HG03378 (cell line): ENCODE measurements around the gene P2RX7.

Experiments
- ATAC-seq: cut with Tn5 transposase; IDR thresholded peaks from one replicate; pipeline ENCODE4 v1.9.1; 2021; ENCODE audit warnings: mild to moderate bottlenecking, moderate library complexity; ENCODE audit not compliant: unreplicated experiment

Gene P2RX7

GRCh38 chr12:121132601-121133481 lies at the start of gene P2RX7:
Gene P2RX7, plus strand, starts transcription at chr12:121132876. Its CDS starts 95 bp downstream, at chr12:121132971.
- ATAC-seq: no peak

DNA sequence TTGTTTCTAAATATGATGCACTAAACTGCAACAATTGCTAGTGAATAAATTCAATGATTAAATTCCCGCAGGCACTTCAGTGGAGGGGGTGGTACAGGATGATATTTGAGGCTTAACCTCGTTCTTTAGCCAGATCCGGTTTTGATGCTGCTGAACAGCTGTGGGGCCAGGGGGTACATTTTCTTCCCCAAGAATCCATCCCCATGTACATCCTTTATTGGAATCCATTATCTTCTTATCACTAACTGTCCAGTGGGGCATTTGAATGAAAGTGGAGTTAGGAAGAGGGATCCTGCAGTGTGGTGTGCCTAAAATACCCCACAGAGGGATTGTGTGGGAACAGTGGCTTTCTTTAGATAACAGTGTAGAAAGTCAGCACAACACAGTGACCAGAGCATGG lies 48.4 kb upstream of the P2RX7 start:
- ATAC-seq: no peak

GRCh38 chr12:121085069-121085468 lies 47.6 kb upstream of the P2RX7 start:
- ATAC-seq: no peak

DNA sequence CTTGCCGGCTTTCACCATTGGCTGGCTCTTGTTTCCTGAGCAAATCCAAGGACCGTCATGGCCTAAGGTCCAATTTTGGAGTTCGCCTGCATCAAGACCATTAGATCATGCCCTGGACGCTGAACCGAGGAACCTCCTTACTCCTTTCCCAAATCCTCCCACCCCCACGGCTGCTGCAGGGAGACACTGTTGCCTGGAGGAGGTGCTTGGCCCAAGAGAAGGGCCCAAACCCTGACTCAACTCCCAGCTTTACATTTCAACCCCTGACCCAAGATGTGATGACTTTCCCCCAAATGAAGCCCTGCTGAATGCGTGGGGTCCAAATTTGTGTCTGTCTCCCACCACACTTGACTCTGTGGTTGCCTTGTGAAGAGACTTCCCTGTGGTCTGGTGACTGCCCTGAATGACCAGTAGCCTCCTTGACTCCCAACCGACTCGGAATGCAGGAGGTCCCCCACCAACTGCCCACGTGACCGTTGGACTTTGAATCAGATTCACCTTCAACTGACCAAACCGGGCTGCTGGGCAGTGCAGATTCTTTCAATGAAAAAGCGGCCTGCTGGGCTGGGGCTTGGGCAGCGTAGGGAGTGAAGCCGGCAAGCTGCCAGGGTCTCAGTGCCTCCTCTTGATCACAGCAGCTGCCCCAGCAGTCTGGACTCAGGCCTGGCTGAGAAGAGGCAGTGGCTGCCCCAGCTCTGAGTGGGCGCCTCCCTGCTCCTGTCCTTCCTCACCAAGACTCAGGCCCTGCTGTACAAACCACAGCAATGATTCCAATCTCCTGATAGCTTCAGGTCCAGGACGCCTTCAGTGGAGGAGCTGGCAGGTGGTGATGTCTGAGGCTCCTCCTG lies 46.9 kb upstream of the P2RX7 start:
- ATAC-seq: no peak

DNA sequence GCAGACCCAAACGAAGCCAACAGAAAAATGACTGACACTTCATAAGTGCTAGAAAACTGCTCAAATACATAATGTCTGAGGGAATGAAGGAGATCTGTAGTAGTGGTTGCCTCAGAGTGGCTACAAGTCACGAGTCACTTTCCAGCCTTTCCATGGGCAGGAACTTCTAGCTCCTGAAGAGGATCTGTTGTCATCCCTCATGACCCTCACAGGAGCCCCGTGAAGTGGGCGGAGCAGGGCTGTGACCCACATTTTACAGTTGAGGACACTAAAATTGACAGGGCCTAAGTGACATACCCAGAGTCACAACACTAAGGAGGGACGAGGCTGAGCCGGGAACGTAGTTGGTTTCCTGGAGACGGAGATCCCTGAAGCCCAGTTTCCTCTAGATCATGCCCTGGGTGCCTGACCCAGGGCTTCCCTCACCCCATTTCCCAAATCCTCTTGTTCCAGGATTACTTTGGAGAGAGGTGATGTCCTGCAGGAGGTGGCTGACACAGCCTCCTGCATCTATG lies 45.8 kb upstream of the P2RX7 start:
- no peak for ATAC-seq

GRCh38 chr12:121087467-121088194 lies 45.0 kb upstream of the P2RX7 start:
- ATAC-seq: no peak

- no peak for ATAC-seq
Observed at GRCh38 chr12:121088195-121088585, 44.5 kb upstream of the P2RX7 start.

GRCh38 chr12:121089031-121089812 lies 43.5 kb upstream of the P2RX7 start:
- ATAC-seq: no peak

GRCh38 chr12:121089813-121090430 lies 42.8 kb upstream of the P2RX7 start:
- no peak for ATAC-seq

DNA sequence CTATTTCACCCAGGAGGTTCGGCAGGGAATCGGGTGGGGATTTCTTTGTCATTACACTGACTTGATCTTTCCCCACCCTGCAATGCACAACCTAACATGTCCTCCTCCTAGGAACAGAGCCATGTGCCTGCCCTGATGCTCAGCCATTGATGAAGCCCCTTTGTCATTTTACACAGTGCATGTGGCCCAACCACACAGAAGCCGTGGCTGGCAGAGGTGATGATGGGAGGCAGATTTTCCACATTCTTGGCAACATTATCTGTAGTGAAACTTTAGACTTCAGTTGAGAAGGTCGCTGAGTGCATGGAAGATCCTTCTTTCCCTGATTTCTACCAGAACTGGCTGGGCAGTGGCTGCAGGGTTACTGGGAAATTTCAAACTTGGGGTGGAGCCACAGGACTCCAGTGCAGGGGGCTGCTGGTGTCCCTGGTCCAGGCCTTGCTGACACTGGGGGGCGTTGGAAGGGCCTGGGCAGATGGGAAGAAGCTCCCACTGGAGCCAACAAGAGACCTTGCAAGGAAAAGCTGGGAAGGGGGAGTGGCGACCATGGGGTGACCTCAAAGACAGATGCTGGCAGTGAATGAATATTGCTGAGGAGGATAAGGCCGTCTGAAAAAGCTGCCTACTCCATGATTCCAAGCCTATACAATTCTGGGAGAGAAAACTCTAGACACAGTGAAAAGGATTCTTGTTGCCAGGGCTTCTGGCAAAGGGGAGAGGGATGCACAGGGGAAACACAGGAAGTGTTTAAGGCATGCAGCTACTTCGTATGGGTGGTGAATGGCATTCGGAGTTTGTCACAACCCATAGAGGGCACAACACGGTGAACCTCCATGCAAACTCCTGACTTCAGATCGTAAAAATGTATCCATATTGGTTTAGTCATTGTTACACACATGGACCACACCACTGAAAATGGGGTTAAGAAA lies 41.8 kb upstream of the P2RX7 start:
- no peak for ATAC-seq

GRCh38 chr12:121092034-121092433 lies 40.6 kb upstream of the P2RX7 start:
- no peak for ATAC-seq

DNA sequence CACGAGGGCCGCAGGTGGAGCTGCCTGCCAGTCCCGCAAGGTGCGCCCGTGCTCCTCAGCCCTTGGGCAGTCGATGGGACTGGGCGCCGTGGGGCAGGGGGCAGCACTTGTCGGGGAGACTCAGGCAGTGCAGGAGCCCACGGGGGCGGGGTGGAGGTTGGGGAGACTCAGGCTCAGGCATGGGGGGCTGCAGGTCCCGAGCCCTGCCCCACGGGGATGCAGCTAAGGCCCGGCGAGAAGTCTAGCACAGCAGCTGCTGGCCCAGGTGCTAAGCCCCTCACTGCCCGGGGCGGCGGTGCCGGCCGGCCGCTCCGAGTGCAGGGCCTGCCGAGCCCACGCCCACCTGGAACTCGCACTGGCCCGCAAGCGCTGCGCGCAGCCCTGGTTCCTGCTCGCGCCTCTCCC lies 39.2 kb upstream of the P2RX7 start:
- no peak for ATAC-seq

DNA sequence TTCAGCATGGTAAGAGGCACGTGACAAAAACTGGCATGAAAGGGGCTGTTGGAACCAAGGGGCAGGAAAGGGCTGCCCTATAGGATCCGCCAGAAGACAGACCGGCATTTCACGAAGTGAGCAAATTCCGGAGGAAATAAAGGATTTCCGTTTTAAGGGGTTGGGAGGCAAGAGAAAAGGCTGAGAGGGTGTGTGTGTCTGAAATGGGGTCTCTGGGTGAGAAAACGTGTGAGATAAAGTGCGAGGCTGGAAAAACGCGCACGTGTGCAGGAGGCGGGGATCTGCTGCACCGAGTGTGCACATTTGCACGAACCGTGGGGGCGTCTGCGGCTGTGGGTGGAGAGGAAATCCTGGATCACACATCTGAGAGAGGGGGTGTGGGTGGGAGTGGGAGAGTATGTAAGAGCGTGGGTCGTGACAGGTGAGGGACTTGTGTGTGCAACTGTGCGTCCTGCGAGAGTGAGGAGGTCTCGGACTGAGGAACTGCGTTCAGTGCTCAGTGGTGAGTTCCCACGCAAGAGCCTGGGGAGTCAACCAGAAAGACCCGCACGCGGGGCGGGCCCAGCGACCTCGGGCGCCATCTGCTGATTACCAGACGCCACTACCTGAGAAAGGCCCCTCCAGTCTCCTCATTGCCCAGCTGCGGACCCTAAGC lies 37.0 kb upstream of the P2RX7 start:
- ATAC-seq: no peak

- no peak for ATAC-seq
Observed at GRCh38 chr12:121096199-121096798, 36.4 kb upstream of the P2RX7 start.

DNA sequence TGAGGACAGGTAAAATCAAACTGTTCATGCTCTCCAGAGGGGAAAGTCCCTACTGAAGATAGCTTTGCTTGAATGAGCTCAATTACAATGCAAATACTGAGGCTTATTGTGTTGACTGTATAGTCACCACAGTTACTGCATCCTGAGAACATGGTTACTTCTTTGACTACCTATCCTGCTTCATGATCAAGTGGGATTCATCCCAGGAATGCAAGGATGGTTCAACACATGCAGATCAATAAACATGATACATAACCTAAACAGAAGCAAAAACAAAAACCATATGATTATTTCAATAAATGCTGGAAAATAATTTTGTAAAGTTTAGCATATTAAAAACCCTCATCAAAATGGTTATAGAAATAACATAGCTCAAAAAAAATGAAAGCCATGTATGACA lies 32.9 kb upstream of the P2RX7 start:
- ATAC-seq: no peak

DNA sequence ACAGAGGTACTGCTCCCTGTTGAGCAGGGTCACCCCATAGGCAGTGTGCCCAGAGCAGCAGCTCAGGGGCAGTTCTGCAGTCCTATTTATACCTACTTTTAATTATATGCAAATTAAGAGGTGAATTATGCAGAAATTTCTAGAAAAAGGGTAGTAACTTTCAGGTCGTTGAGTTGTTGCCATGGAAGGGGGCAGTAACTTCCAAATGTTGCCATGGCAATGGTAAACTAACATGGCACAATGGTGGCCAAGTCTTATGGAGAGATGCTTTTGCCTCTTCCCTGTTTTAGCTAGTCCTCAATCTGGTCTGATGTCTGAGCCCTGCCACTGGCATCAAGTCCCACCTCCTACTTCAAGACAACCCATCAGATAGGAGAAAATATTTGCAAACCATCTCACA lies 30.4 kb upstream of the P2RX7 start:
- ATAC-seq: no peak

GRCh38 chr12:121107681-121108080 lies 25.0 kb upstream of the P2RX7 start:
- no peak for ATAC-seq

GRCh38 chr12:121108492-121108891 lies 24.2 kb upstream of the P2RX7 start:
- ATAC-seq: no peak
